GM21717 (cell line): Measurements from ENCODE around the gene STX12.
"Not testable (repeated sequence)": the region's sequence is repeated elsewhere in the genome, so short reads cannot be mapped to it uniquely, and the experiment has no call there.

Experiments
- ATAC-seq: cut with Tn5 transposase; IDR thresholded peaks from one replicate; pipeline ENCODE4 v1.9.1; 2021; ENCODE audit warnings: mild to moderate bottlenecking, moderate library complexity; ENCODE audit not compliant: unreplicated experiment

Gene STX12

DNA sequence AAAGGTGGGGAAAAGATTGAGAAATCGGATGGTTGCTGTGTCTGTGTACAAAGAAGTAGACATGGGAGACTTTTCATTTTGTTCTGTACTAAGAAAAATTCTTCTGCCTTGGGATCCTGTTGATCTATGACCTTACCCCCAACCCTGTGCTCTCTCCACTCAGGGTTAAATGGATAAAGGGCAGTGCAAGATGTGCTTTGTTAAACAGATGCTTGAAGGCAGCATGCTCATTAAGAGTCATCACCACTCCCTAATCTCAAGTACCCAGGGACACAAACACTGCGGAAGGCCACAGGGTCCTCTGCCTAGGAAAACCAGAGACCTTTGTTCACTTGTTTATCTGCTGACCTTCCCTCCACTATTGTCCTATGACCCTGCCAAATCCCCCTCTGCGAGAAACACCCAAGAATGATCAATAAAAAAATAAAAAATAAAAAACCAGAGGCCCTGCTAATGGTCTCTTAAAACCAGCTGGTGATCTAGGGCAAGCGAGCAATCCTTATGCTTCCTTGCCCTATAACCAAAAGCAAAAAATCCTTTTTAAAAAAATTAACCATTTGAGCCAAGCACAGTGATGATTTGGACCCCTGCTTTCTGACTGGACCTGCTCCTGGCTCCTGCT lies 56.4 kb downstream of the STX12 start:
- not testable (repeated sequence) for ATAC-seq

DNA sequence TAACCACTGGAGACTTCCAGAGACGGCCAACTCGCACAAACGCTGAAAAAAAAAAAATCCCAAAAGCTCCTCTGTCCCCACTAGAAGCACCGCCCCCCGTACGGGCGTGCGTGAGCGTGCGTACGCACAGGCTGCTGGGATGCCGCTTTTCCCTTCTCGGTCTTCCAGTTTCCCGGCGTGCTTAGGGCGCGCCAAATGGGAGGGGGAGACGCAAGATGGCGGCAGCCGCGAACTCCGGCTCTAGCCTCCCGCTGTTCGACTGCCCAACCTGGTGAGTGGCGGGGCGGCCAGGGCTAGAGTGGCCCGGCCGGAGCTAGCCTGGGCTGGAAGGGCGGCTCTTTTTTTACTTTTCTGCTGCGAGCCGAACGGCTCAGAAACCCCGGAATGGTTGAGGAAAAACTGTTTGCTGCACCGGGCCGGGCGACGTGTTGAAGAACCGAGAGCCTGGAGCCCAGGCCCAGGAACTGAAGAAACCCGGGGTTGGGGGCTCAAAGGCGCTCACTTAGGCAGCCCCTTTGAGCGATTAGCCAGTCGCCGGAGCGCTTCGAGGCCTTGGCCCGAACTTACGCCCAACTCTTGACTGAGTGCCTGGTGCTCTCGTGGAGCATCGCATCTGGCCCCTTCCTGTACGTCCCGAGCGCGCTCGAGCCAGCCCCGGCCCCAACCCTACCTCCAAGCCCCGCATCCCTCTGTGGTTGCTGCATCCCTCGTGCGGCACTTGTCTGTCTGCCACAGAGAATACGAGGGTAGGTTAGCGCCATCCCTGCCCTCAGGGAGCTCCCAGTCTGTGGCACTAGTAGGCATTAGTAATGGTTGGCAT lies 57.8 kb downstream of the STX12 start, which contains the start of gene PPP1R8:
Gene PPP1R8, plus strand, starts transcription at position 162 of the 820 bp plus-strand sequence. Its CDS starts 54 bp downstream, at position 216.
- peak; percentile 89 for ATAC-seq

DNA sequence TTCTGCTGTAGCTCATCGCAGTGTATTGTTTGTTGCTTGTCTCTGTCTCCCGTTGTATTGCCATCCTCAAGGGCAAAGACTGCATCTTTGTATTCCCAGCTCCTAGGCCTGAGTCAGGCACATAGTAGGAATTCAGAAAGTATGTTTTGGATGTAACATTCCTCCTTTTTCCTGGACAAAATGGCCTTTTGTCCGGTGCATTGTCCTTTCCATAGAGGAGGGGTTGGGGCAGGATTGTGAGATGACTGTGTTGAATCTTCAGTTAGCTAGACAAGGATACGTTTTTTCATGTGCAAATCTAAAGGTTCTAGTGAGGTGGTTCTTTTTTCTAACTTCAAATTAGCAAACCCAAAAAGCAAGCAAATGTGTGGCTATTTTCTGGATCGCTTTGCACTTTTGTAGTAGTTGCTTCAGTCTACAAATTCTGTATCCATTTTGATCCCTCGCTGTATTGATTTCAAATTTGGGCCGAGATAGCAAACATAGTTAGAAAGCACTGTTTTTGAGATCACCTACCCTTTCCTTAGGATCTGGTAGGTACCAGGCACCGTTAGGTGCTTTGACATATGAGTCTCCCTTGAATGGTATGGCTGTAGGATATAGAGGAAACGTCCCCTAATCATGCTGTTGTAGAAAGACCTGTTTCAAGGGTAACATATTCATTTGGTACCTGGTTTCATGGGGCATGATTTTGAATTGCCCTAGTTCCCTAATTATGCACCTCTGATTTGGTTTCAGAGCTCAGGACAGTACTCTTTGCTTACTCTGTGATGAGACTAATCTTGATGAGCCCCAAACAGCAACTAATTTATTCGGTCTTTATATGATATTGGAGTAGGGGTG lies 58.8 kb downstream of the STX12 start:
- ATAC-seq = no peak

DNA sequence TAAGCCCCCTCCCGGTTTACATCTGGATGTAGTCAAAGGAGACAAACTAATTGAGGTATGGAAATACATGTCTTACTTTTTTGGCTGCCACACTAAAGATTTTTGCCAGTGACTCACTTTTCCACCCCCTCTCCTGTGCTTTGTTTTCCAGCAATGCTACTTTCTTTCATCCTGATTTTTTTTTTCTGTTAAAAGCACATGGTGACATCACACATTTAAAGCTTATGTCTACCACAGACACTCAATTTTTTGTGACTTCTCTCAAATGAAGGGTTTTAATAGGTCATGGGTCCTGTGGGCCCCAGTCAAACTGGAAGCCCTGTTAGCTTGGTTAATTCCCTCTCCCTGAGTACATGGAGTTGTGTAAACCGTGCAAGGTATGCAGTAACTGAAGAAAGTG lies 59.7 kb downstream of the STX12 start:
- ATAC-seq = no peak

DNA sequence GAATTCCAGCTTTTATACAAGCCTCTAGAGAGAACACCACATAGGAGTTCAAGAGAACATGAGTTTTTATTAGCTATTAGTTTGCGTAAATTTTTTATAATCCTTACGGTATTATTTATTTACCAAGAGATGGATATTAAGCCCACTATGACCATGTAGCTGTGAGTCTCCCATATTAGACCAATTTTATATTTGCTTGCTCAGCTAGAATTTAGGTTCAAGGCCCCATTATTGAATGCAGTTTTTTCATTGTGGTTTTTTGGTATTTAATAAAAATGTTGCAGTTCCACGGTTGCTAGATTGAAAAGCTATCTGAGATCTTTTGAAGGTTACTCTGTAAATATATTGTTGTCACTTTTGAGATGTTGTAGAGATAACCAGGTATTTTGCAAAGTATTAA lies 60.5 kb downstream of the STX12 start:
- ATAC-seq = no peak

DNA sequence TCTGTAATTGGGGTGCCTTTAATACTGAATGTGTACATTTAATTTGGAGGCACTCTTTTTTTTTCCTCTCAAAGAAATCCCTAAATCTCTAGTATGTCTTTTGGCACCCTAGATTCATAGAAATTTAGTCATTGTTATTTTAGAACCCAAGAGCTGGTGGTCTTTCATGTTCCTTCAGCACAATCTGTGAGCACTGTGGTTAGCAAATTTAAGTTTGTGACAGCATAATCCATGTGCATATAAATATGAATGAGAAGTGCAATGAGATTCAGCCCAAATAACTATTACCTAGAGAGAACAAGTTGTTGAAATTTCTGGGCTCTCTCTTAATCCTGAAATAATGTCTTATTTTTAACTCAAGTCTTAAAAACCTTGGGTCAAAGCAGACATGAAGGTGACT lies 62.0 kb downstream of the STX12 start:
- no peak for ATAC-seq

DNA sequence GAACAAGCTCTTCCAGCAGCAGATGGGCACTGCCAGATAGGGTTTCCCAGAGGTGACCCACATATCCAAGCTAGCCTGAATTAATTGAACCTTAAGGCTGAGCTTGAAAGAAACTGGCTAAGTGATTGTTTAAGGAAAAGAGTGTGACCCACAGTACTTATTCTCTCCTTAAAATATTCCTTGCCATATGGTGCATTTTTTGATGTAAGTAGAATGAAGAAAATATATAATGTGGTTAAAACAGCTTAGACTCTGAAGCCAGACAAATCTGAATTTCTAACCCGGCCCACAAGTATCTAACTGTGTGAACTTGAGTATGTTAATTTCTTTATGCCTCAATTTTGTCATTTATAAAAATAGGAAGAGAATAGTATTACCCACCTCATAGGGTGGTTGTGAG lies 62.5 kb downstream of the STX12 start:
- ATAC-seq = no peak

DNA sequence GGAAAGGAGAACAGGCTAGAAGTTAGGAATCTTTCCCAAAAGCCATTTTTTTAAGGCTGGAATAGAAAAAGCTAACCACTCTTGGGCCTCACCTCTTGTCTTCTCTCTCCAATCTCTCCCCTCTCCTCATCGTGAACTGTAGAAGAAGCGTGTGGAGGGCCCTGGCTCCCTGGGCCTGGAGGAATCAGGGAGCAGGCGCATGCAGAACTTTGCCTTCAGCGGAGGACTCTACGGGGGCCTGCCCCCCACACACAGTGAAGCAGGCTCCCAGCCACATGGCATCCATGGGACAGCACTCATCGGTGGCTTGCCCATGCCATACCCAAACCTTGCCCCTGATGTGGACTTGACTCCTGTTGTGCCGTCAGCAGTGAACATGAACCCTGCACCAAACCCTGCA lies 76.9 kb downstream of the STX12 start:
- ATAC-seq = no peak

DNA sequence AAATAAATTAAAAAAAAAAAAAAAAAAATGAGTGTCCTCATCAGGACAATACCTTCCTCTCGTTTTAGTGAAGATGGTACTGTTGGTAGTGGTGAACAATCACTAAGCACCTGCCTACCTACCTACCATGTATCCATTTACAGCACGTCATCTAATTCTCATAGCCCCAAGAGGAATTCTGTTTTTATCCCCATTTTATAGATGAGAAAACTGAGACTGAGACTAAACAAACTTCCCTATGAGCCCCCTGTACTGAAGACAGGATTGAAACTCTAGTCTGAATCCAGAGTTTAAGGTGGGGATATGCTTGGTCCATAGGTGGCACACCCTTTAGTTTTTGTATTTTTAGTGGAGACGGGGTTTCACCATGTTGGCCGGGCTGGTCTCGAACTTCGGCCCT lies 82.1 kb downstream of the STX12 start:
- ATAC-seq = no peak

DNA sequence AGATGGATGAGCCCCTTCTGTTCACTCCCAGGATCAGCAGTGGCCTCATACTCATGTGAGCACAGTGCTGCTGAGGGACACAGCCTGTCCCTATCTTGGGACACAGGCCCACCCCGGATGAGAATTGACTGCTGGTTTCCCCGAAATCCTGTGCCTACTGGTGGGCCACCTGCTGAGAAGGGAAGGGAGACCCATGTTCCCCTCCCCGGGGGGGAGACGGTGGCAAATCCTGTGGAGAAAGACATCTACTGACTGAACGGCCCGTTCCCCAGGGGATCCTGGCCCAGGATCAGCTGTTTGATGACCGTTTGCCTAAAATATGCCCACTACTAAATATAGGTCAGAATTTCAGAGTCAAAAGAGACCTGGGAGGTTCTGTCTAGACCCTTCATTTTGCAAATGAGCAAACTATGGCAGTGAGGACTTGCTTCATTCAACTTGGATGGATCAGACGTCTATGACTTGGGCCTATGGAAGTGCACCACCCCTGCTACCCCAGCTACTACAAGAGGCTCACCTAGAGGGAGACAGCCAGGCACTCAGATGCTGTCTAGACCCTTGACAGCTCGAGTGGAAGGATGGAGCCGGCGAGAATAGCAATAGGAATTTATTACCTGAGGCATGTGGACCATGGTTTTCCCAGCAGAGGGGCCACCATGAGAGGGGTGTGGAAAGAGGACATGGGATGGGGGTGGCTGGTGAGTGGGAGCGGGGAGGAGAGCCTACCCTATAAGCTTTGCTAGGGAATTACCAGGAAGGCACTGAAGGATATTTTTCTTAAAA lies 83.7 kb downstream of the STX12 start:
- ATAC-seq = no peak

DNA sequence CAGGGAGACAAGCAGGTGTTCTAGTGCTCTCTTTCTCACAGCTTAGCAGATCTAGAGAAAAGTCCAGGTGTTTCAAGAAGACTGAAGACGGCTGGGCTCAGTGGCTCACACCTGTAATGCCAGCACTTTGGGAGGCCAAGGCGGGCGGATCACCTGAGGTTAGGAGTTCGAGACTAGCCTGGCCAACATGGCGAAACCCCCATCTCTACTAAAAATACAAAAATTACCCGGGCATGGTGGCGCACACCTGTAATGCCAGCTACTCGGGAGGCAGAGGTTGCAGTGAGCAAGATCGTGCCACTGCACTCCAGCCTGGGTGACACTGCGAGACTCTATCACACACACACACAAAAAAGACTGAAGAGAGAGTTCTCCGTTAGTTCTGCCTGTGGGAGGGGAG lies 84.5 kb downstream of the STX12 start:
- ATAC-seq = not testable (repeated sequence)

DNA sequence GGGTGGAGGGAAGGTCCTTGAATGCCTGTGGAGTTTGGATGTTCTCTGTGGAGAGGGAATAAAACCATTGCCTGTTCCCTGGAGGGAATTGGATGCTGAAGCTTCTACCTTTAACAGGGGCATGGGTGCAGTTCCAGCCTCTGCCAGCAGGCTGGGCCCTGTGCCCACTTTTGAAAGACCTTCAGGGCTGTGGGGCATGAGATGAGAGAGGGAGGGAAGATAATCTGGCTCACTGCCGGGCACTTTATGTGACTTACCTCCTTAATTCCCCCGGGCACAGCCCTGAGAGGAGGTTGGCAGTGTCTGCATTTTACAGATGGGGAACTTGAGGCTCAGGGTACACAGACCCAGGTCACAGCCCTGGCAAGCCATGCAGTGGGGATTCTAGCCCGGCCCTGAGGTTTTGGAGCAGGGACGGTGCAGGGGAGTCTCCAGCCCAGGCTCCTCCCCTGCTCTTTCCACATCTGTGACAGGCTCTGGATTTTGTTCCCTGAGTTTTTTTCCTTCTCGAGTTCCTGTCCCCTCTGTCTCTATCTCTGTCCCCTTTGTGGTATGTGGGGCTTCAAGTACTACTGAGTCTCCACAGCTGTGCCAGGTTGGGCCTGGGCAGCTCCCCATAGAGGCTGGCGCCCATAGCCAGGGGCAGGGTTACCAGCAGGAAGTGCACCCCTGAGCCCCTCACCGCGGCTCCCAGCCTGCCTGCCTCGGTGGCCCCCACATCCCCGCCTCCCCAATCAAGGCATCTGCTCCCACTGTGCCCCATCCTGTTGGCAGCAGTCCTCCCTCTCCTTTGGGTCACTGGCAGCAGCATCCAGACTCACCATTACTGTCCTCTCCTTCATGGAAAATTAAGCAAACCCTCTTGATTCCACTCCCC lies 85.3 kb downstream of the STX12 start:
- peak; percentile 64 for ATAC-seq

DNA sequence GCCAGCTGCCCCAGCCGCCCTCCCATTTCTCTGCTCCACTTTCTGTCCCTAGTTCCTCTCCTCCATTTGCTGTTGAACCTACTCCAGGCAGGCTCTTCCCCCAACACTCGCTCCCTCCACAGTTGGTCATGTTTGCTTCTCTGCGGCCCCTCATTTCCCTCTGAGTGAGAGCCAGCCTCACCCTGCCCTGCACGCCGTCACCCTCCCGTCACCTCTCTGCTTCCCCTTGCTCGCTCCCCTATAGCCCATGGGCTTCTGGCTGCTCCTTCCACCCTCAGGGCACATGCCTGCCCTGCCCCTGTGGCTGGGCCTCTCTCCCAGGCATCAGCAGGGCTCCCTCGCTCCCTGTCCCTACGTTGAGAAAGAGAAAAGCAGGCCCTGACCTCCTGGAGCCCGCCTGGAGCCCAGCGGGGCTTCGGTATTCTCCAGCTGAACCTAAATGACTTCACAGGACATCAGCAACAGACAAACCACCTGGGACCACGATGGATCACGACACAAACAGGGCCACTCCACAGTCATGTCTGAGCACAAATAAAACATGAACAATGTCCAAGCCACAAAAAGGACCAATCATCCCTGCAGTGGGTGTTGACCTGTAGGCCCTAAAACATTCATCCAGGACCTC lies 86.0 kb downstream of the STX12 start:
- ATAC-seq = no peak

DNA sequence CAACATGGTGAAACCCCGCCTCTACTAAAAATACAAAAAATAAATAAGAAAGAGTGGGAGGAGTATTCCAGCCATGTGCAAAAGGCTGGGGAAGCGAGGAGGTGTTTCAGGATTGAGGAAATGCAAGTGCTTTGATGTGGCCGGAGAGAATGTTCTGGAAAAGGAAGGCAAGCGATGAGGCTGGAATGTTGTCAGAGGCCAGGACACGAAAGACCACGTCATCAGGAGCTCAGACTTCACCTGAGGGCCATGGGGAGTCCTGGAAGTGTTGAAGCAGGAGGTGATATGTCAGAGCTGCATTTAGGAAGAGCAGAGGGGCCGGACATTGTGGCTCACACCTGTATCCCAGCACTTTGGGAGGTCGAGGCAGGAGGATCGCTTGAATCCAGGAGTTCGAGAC lies 88.4 kb downstream of the STX12 start:
- ATAC-seq = no peak

DNA sequence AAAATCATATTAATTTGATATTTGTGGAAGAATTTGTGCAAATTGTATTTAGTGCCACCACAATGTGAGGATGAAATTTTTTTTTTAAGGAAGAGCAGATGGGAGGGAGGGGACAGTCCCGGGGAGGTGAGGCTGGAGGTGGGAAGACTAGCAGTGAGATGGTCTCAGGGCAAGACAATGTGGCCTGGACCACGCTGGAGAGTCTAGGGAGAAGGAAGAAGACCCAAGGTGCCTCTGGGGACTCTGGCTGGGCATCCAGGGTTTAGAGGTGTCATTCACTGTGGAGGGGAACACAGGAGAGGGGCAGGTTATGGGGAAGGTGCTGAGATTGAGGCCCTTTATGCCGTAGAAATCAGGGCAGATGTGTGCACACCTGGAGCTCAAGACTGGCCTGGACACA lies 89.0 kb downstream of the STX12 start:
- ATAC-seq = no peak

DNA sequence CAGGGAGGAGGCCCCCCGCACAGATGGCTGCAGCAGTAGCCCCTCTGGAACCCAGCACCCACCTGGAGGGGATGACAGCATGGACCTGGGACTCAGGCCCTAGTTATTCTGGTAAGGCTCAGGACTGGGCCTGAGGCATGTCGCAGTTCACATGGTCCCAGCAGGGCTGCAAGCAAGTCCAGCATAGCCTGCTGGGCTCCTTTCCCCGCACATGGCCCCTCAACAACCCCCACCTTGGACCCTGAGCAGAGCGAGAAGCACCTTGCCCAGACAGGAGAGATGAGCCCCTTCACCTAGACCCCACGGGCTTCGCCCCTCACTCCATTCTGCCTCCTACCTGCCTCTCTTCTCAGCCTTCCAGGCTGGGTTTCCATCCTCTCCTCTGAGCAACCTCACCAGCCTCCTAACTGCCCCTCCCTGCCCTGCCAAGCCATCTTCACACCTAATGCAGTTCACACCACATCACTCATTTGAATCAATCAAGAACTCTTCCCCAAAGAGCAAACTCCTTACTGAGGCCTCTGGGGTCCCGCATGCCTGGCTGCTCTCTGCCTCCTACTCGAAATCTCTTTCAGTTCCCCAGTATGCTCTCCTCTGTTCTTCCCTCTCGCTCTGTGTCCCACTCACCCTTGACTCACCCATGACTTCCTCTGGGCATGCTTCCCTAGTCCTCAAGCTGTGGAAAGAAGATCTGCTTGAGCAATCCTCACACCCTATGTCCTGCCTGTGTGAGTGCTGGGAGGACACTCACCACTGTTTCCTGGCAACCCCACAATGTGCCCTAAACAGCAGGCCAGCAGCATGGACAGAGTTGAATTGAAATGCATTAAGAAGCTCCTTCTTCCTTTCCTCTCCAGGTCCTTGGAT lies 89.9 kb downstream of the STX12 start:
- ATAC-seq = no peak

DNA sequence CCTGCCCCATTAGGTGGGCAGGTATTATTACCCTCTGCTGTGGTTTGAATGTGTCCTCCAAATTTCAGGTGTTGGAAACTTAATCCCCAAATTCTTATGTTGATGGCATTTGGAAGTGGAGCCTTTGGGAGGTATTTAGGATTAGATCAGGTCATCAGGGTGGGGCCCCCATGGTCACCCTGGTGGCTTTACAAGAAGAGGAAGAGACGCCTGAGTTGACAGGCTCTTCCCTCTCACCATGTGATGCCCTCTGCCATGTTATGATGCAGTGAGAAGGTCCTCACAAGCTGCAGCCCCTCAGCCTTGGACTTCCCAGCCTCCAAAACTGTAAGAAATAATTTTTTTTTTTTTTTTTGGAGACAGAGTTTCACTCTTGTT lies 90.5 kb downstream of the STX12 start:
- ATAC-seq = no peak

DNA sequence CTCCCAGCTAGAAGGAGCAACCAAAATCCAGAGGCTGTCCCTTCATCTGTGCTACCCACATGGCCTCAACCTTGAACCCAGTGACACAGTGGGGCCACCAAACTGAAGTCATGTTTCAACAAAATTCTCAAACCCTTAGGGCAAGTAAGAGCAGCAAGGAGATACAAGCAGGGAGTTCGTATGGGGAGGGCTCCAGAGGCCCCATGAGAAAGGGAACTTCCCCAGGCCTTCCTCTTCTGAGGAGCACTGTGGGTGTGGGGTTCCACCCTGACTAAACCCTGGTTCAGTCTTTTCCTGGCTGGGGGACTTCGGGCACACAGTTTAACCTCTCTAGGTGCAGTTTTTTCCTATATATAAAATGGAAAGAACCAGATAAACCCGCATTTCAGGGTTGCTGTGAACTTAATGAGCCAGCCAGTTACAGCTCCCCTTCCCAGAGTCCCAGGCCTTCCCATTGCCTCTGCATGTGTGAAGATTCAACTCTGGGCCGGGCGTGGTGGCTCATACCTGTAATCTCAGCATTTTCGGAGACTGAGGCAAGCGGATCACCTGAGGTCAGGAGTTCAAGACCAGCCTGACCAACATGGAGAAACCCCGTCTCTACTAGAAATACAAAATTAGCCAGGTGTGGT lies 91.4 kb downstream of the STX12 start:
- ATAC-seq = no peak
